Measurements from ENCODE around the gene SEMG2. TPM values are rescaled to one million over a fixed set of nuclear protein-coding genes. Genes with fewer than 3 reads are reported as not detected.

The SEMG2 gene
- total RNA-seq, 1 donor from 2014 or later, result not detected

DNA sequence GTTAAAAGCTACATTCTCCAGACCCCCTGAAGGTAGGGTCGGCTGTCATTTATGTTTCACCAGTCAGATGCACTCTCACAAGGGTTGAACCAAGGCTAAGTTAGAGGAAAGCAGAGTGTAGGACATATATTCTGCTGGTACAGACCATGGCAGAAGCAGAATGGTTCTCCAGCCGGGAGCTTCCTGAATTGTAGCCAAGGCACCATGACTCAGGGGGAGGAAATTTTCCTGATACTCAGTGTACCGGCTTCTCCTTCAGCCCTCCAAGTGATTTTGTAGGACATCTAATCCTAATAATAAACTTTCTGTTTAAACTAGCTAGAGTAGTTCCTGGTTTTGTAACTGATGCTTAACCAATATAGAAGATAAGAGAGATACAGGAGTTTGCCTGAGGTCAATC lies 47.4 kb downstream of the SEMG2 start:
- no peak for ATAC-seq
- intact Hi-C loops (cut with DNase I), result no loop called here
- no peak for DNase-seq (ENCODE audit: low spot score)

DNA sequence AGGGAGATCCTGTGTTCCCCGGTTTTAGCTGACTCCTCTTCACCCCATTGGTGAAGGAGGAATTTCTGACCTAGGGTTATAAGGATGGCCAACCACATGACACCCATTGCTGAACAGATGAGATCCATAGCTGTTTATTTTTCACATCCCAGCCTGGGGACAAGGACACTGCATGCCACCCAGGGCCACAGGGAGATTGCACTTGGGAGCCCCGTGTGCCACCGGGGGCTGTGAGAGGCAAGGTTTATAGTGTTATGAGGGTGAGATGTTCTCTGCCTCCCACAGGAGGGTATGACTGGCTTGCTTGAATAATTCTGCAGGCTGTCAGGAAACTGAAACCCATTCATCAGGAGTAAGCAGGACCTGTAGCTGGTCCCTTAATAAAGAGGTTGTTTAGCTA lies 47.9 kb downstream of the SEMG2 start:
- DNase-seq (ENCODE audit: low spot score), result no peak
- no peak for ATAC-seq
- intact Hi-C loops (cut with DNase I), result no loop called here

DNA sequence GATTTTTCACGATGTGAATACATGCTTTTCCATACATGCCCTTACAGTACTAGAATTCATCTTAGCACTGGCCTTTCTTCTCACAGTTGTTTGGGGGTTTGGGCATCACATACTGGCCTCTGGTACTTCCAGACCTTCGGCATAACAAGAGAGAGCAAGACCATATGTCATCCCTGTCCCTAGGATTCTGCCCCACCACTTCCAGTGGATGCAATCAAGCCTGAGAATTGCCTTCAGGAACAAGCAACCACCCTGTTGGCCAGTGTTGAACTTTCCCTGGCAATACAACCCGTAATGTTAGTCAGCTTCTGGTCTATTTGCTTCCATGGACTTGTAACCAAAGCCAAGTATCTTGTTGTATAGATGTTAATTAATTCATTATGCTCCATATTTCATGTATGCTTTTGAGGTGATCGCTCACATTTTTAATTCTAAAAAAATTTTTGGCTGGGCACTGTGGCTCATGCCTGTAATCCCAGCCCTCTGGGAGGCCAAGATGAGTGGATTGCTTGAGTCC lies 48.6 kb downstream of the SEMG2 start:
- intact Hi-C loops (cut with DNase I), result no loop called here
- no peak for DNase-seq (ENCODE audit: low spot score)
- ATAC-seq, result no peak

Other genes starting within 250 kb of the SEMG2 start
- not detected for gene KCNS1, start 120.2 kb upstream of the SEMG2 start, total RNA-seq
- not detected for gene WFDC5, start 106.2 kb upstream of the SEMG2 start, total RNA-seq
- not detected for gene WFDC12, start 96.9 kb upstream of the SEMG2 start, total RNA-seq
- 1.8 TPM for gene PI3, start 46.5 kb upstream of the SEMG2 start, total RNA-seq
- gene SEMG1, start 14.3 kb upstream of the SEMG2 start, total RNA-seq, result not detected
- 95.5 TPM for gene SLPI, start 33.2 kb downstream of the SEMG2 start, total RNA-seq
- not detected for gene RBPJL, start 85.5 kb downstream of the SEMG2 start, total RNA-seq
- gene MATN4, start 86.9 kb downstream of the SEMG2 start, total RNA-seq, result 0.22 TPM
- 77.7 TPM for gene SDC4, start 127.1 kb downstream of the SEMG2 start, total RNA-seq
- 24.0 TPM for gene SYS1, start 141.8 kb downstream of the SEMG2 start, total RNA-seq
- not detected for gene TP53TG5, start 157.0 kb downstream of the SEMG2 start, total RNA-seq
- 49.0 TPM for gene DBNDD2, start 186.9 kb downstream of the SEMG2 start, total RNA-seq
- gene PIGT, start 194.8 kb downstream of the SEMG2 start, total RNA-seq, result 67.4 TPM
- gene WFDC2, start 248.4 kb downstream of the SEMG2 start, total RNA-seq, result 4.1 TPM